Right lobe of liver (tissue), 6 donors: ENCODE measurements around the gene TXNDC5. TPM values are rescaled to one million over a fixed set of nuclear protein-coding genes. Genes with fewer than 3 reads are reported as not detected.
A peak's percentile ranks its signal among the peaks of the same experiment; 100 is the strongest.

Experiments
- ATAC-seq, 4 donors: fragments of 200-7000 bp; cut with Tn5 transposase; one replicate each; pipeline ENCODE4 v1.9.1; 2020; ENCODE audit warnings: mild to moderate bottlenecking in 4 of 4, moderate library complexity in 4 of 4
- DNase-seq, 3 donors: peaks; one replicate each; pipeline ENCODE4 v3.0.0-alpha.2; 2020
- H3K27ac ChIP-seq, 3 donors: fragments of 200-600 bp; one replicate each; pipeline ENCODE4 v1.8.0; 2022
- H3K27me3 ChIP-seq, 2 donors: fragments of 200-600 bp; one replicate each; pipeline ENCODE4 v1.8.0; 2022
- H3K36me3 ChIP-seq, 4 donors: fragments of 200-600 bp; sonication (generic) in 1 of 4; one replicate each; pipeline versions ENCODE4 v1.5.1 to v1.8.0; 2017 to 2022; ENCODE audit warnings: control low read depth in 1 of 4
- H3K4me1 ChIP-seq, 4 donors: fragments of 200-600 bp; sonication (generic) in 1 of 4; one replicate each; pipeline versions ENCODE4 v1.5.1 to v1.8.0; 2017 to 2022; ENCODE audit warnings: control low read depth in 1 of 4
- H3K4me3 ChIP-seq, 3 donors: fragments of 200-600 bp; one replicate each; pipeline ENCODE4 v1.8.0; 2022
- H3K9me3 ChIP-seq, 4 donors: fragments of 200-600 bp; sonication (generic) in 1 of 4; one replicate each; pipeline versions ENCODE4 v1.5.1 to v1.8.0; 2017 to 2022; ENCODE audit warnings: control low read depth in 1 of 4
- CTCF ChIP-seq, 4 donors: fragments of 200-600 bp in 3 of 4; fragments of 450-650 bp in 1 of 4; IDR thresholded peaks; one replicate each; pipeline versions ENCODE4 v1.5.1 to v1.8.0; 2016 to 2022; ENCODE audit warnings: antibody characterized with exemption in 4 of 4, mild to moderate bottlenecking in 2 of 4
- POLR2A ChIP-seq: fragments of 450-650 bp; IDR thresholded peaks from one replicate; pipeline ENCODE4 v1.6.1; 2017; ENCODE audit warnings: antibody characterized with exemption, mild to moderate bottlenecking
- WGBS: methylation state at CpG from one replicate; pipeline ENCODE4 v1.1.6; 2018; ENCODE audit warnings: low coverage, low lambda C conversion rate; ENCODE audit not compliant: insufficient coverage; ENCODE audit errors: missing lambda C conversion rate; 5-methylcytosine and 5-hydroxymethylcytosine counted together
- intact Hi-C, 2 donors: fragments of 100-400 bp; cut with DNase I; formaldehyde crosslinking; loops; one replicate each; pipeline versions ENCODE4 v1.11.2 to v1.14.1; 2022
- total RNA-seq, 6 experiments: library from RNA; depleted of rRNA in 2 of 6; stranded (reverse); fragments of >200 nt in 2 of 6; fragmentation: NEBNext Ultra II Directional in 3 of 6; extraction: Animal tissue kit (Norgen Biotek cat#: 25700) in 3 of 6; gene quantifications; one replicate each; pipeline versions ENCODE4 v1.1.0 to v1.2.4, GENCODE V29; 2016 to 2023
- donor health status: DM: no; HTN: yes; CAD: no.
- donor health status: DM: no; HTN: no; CAD: no.
- donor health status: DM: no; HTN: no; CAD: no.
- donor health status: DM: no; HTN: yes; CAD: no.
- donor health status: DM: no; HTN: yes; CAD: no.

Gene TXNDC5
- total RNA-seq, 6 experiments from 2014 or later: 87.9 to 187 (median 133) TPM

GRCh38 chr6:7879980-7880717 lies 30.4 kb downstream of the TXNDC5 start:
- no peak overlapping the region for H3K27ac ChIP-seq
- intact Hi-C loops: no loop called here
- peaks cover 0 to 47% (median 26%) of the 10 kb centered on the region in 4 donors for H3K36me3 ChIP-seq

GRCh38 chr6:7879579-7879978 lies 31.0 kb downstream of the TXNDC5 start:
- no peak for TF ChIP-seq CTCF (IDR thresholded peaks at IDR 0.05)
- TF ChIP-seq POLR2A: no peak
- H3K27me3 ChIP-seq: no peaks in the 10 kb centered on the region
- ATAC-seq: no peak
- 94% methylated on average over 3 of the region's 6 CpGs for whole genome bisulfite sequencing
- H3K4me3 ChIP-seq: no peak overlapping the region
- no peaks in the 10 kb centered on the region for H3K9me3 ChIP-seq
- no peak overlapping the region for H3K27ac ChIP-seq
- H3K4me1 ChIP-seq: no peaks in the 10 kb centered on the region
- intact Hi-C loops: no loop called here
- peaks cover 0 to 41% (median 24%) of the 10 kb centered on the region in 4 donors for H3K36me3 ChIP-seq
- DNase-seq: no peak

More at GRCh38 chr6:7879980-7880717, 30.4 kb downstream of the TXNDC5 start:
- WGBS: 81% methylated on average over 13 of the region's 13 CpGs
- no peaks in the 10 kb centered on the region for H3K27me3 ChIP-seq
- ATAC-seq: no peak
- TF ChIP-seq CTCF (IDR thresholded peaks at IDR 0.05) (no peak), POLR2A (no peak)
- H3K4me1 ChIP-seq: no peaks in the 10 kb centered on the region
- DNase-seq: no peak
- H3K9me3 ChIP-seq: no peaks in the 10 kb centered on the region
- no peak overlapping the region for H3K4me3 ChIP-seq

- H3K27ac ChIP-seq: no peak overlapping the region
- H3K9me3 ChIP-seq: no peaks in the 10 kb centered on the region
- WGBS: 70% methylated on average over 2 of the region's 2 CpGs
- H3K4me3 ChIP-seq: no peak overlapping the region
- peak in 2 of 4 donors; percentile 56 to 59 for ATAC-seq
- no peak for TF ChIP-seq POLR2A
- no peak for TF ChIP-seq CTCF (IDR thresholded peaks at IDR 0.05)
- intact Hi-C loops: no loop called here
- no peak for DNase-seq
- H3K4me1 ChIP-seq: no peaks in the 10 kb centered on the region
- H3K36me3 ChIP-seq: peaks cover 0 to 36% (median 21%) of the 10 kb centered on the region in 4 donors
- no peaks in the 10 kb centered on the region for H3K27me3 ChIP-seq
Measured at GRCh38 chr6:7879043-7879442, 31.5 kb downstream of the TXNDC5 start.

GRCh38 chr6:7878401-7878964 lies 32.1 kb downstream of the TXNDC5 start:
- Histone ChIP-seq H3K4me3 (no peak overlapping the region), H3K9me3 (no peaks in the 10 kb centered on the region), H3K36me3 (peaks cover 0 to 30% (median 18%) of the 10 kb centered on the region in 4 donors), H3K27me3 (no peaks in the 10 kb centered on the region), H3K27ac (no peak overlapping the region), H3K4me1 (no peaks in the 10 kb centered on the region)
- DNase-seq: no peak
- ATAC-seq: peak in 1 of 4 donors; percentile 15
- intact Hi-C loops: no loop called here
- TF ChIP-seq CTCF (IDR thresholded peaks at IDR 0.05): no peak
- TF ChIP-seq POLR2A: no peak
- WGBS: 80% methylated on average over 3 of the region's 10 CpGs
